WI38 (cell line): ENCODE measurements around the gene QARS1.

Experiments
- H3K4me3 ChIP-seq: 2 replicates; pipeline ENCODE4 v1.5.1; 2011; ENCODE audit warnings: low read depth, mild to moderate bottlenecking, control low read depth, low read length
- CTCF ChIP-seq: IDR thresholded peaks from 2 replicates; pipeline ENCODE4 v1.5.1; 2012; ENCODE audit warnings: low read depth, mild to moderate bottlenecking, control low read depth, low read length

Gene QARS1

GRCh38 chr3:49133226-49133951 is 28.8 kb upstream of the QARS1 start:
- no peak for TF ChIP-seq CTCF
- peak overlapping the region; percentile 88 for H3K4me3 ChIP-seq

GRCh38 chr3:49132437-49133225 is 28.1 kb upstream of the QARS1 start, which contains the start of gene LAMB2:
LAMB2 (minus strand) TSS chr3:49133050; CDS start chr3:49132867, 183 bp downstream.
- H3K4me3 ChIP-seq: peak within 1 kb of the TSS; percentile 88
- TF ChIP-seq CTCF: no peak

GRCh38 chr3:49132073-49132436 is 27.5 kb upstream of the QARS1 start:
- peak overlapping the region; percentile 88 for H3K4me3 ChIP-seq
- TF ChIP-seq CTCF: no peak

GRCh38 chr3:49131576-49131975 is 27.0 kb upstream of the QARS1 start:
- no peak for TF ChIP-seq CTCF
- peak overlapping the region; percentile 88 for H3K4me3 ChIP-seq

- H3K4me3 ChIP-seq: no peak overlapping the region
- no peak for TF ChIP-seq CTCF
Observed at GRCh38 chr3:49131040-49131439, 26.5 kb upstream of the QARS1 start.

GRCh38 chr3:49124991-49125670 is 20.6 kb upstream of the QARS1 start:
- TF ChIP-seq CTCF: no peak
- no peak overlapping the region for H3K4me3 ChIP-seq
